ENCODE data around the gene TICRR. TPM values are rescaled to one million over a fixed set of nuclear protein-coding genes. Genes with fewer than 3 reads are reported as not detected.

The TICRR gene
- total RNA-seq, 2 donors from 2014 or later, result under 0.01 TPM; not detected in 1

- no peak overlapping the region for H3K4me3 ChIP-seq
- TF ChIP-seq CTCF (IDR thresholded peaks at IDR 0.05), result no peak
- no peak for TF ChIP-seq POLR2A (IDR thresholded peaks at IDR 0.05)
- 80 to 82% methylated on average over 6 of the region's 6 CpGs for WGBS, 2 donors
- no peak for ATAC-seq
- H3K36me3 ChIP-seq (replicated peaks in 1 of 2; ENCODE audit: insufficient read depth in 1 of 2, low read depth in 2 of 2), result no peaks in the 10 kb centered on the region
- peaks cover 20% of the 10 kb centered on the region for H3K4me1 ChIP-seq
- H3K9me3 ChIP-seq, result no peaks in the 10 kb centered on the region
- no peaks in the 10 kb centered on the region for H3K27me3 ChIP-seq
- H3K27ac ChIP-seq, result no peak overlapping the region
- intact Hi-C loops (cut with DNase I), result no loop called here
- DNase-seq, result no peak
Measured at GRCh38 chr15:89675606-89676005, 100.3 kb downstream of the TICRR start.

- TF ChIP-seq POLR2A (IDR thresholded peaks at IDR 0.05) (no peak), CTCF (IDR thresholded peaks at IDR 0.05) (no peak)
- intact Hi-C loops (cut with DNase I), result no loop called here
- DNase-seq (no peak), ATAC-seq (no peak)
- Histone ChIP-seq H3K27me3 (no peaks in the 10 kb centered on the region), H3K4me1 (peaks cover 38% of the 10 kb centered on the region), H3K9me3 (no peaks in the 10 kb centered on the region), H3K4me3 (no peak overlapping the region), H3K36me3 (replicated peaks in 1 of 2; ENCODE audit: insufficient read depth in 1 of 2, low read depth in 2 of 2) (no peaks in the 10 kb centered on the region), H3K27ac (no peak overlapping the region)
- WGBS, 2 donors, result 83 to 90% methylated on average over 1 of the region's 1 CpG
Measured at GRCh38 chr15:89677381-89677780, 102.1 kb downstream of the TICRR start.

Other genes with a start within 250 kb of the TICRR start
- 10 to 100 TPM; 60.7 to 67.2 TPM for gene POLG, start 240.6 kb upstream of the TICRR start, total RNA-seq
- gene RHCG, start 78.9 kb upstream of the TICRR start, total RNA-seq, result under 1 TPM in 1 of 2 donors, not detected in 1; 0.52 TPM
- gene KIF7, start 80.0 kb downstream of the TICRR start, total RNA-seq, result 1 to 10 TPM; 2.1 to 3.0 TPM
- 100 to 1,000 TPM in 1 of 2 donors, 10 to 100 TPM in 1; 13.0 to 277 TPM for gene PLIN1, start 103.9 kb downstream of the TICRR start, total RNA-seq
- gene PEX11A, start 115.3 kb downstream of the TICRR start, total RNA-seq, result 10 to 100 TPM; 14.5 to 25.1 TPM
- gene WDR93, start 115.3 kb downstream of the TICRR start, total RNA-seq, result under 1 TPM in 1 of 2 donors, not detected in 1; 0.66 TPM
- gene MESP1, start 175.8 kb downstream of the TICRR start, total RNA-seq, result 1 to 10 TPM; 2.1 to 4.3 TPM
- gene MESP2, start 200.9 kb downstream of the TICRR start, total RNA-seq, result 1 to 10 TPM in 1 of 2 donors, not detected in 1; 1.8 TPM
- gene ANPEP, start 239.4 kb downstream of the TICRR start, total RNA-seq, result 100 to 1,000 TPM; 361 to 733 TPM